GM21360 (cell line): Measurements from ENCODE around the gene GTF3C2.
A peak's percentile ranks its signal among the peaks of the same experiment; 100 is the strongest.
"Not testable (repeated sequence)": the region's sequence is repeated elsewhere in the genome, so short reads cannot be mapped to it uniquely, and the experiment has no call there.

ENCODE experiments used
- ATAC-seq: cut with Tn5 transposase; IDR thresholded peaks from one replicate; pipeline ENCODE4 v1.9.1; 2021; ENCODE audit warnings: mild to moderate bottlenecking, moderate library complexity; ENCODE audit not compliant: unreplicated experiment

GTF3C2 gene

GRCh38 chr2:27375513-27376099 lies 19.0 kb upstream of the GTF3C2 start:
- ATAC-seq: no peak

GRCh38 chr2:27373567-27373966 lies 17.0 kb upstream of the GTF3C2 start:
- ATAC-seq: no peak

DNA sequence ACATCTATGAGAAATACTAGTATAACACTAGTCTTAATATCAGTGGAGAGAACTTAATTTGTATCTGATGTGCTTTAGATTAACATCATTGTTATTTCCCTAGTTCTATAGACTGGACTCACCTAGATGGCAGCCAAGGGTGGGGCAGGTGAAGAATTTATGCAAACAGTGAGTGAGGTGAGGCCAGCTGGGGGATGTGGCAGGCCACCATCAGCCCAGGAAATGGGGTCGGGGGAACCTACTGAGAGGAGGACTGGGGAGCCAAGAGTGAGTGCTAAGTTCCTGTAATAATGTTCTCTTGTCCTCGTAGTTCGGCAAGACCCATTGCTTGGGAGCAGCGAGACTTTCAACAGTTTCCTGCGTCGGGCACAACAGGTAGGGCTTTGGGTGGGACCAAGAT lies 16.4 kb upstream of the GTF3C2 start:
- ATAC-seq: no peak

DNA sequence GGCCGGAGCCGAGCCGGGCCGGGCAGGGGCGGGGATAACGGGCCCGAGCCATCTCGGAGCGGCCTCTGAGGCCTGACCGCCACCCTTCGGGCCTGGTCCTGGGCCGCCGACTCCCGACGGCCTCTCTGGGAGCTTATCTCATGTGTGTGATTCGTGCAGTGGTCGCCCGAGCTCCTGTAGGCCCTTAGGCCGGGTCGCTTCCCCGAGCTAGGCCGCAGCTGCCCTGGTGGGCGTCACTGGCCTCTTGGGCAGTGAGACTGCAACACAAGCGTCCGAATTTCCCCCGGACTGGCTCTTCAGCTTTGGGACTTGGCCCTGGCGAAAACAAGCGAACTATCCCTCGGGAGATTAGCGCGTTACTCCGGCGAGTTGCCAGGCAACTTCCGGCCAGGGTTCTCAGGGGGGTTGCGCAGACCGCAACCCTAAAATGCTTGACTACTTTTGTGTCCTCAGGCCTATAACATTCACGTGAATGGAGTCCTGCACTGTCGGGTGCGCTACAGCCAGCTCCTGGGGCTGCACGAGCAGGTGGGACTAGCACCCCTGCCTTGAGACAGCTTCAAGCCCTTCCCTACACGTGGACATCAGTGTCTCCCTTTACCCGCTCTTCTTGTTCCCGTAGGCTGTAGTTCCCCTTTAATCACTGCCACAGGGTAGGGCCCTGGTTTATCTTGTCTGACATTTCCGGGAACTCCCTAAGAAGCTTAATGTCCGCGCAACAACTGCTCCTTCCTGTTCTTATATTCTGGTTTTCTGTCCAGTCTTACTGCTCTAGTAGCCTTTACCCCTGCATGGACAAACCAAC lies 14.5 kb upstream of the GTF3C2 start:
- peak; percentile 22 for ATAC-seq

GRCh38 chr2:27370026-27370815 lies 13.7 kb upstream of the GTF3C2 start, which contains the start of the genes EIF2B4 and SNX17:
TSS of gene EIF2B4 (minus strand) at chr2:27370338. CDS start at chr2:27370314, 24 bp downstream.
TSS of gene SNX17 (plus strand) at chr2:27370616. CDS start at chr2:27370744, 128 bp downstream.
- peak; percentile 88 for ATAC-seq

DNA sequence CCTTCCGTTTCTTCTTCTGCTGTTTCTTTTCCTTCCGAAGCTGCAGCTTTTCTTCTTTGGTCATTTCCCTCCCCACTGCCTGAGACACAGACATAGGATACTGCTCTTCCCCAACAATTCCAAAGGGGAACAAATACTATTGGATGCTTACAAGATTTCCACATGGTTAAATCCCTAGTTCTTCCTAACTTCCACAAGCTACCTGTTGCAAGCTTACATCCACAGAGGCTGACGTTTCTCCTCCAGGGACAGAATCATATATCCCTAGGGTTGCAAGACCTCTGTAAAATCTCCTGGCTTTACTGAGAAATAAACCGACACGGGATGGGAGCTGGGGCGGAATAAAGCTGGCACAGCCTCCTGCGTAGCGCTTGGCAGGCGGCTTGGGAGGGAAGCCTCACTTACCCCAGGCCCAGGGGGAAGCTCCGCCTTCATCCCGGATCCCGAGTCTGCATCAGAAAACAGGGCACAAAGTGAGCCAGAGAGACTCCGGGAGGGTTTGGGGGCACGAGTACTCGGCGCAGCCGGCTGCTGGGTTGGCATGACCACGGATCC lies 13.0 kb upstream of the GTF3C2 start:
- ATAC-seq: no peak

DNA sequence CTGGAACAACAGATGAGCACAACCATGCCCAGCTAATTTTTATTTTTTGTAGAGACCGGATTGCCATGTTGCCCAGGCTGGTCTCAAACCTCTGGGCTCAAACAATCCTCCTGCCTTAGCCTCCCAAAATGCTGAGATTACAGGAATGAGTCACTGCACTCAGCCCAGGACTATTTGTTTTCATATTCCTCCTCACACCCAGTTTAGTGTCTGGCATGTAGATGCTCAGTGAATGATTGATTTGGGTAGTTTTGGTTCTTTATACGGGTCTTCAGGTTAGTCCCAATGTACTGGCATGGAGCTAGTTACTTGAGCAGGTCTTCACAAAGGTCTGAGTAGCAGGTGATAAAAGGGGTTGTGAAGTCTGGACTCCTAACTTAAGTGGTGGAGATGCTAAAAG lies 7.4 kb upstream of the GTF3C2 start:
- no peak for ATAC-seq

DNA sequence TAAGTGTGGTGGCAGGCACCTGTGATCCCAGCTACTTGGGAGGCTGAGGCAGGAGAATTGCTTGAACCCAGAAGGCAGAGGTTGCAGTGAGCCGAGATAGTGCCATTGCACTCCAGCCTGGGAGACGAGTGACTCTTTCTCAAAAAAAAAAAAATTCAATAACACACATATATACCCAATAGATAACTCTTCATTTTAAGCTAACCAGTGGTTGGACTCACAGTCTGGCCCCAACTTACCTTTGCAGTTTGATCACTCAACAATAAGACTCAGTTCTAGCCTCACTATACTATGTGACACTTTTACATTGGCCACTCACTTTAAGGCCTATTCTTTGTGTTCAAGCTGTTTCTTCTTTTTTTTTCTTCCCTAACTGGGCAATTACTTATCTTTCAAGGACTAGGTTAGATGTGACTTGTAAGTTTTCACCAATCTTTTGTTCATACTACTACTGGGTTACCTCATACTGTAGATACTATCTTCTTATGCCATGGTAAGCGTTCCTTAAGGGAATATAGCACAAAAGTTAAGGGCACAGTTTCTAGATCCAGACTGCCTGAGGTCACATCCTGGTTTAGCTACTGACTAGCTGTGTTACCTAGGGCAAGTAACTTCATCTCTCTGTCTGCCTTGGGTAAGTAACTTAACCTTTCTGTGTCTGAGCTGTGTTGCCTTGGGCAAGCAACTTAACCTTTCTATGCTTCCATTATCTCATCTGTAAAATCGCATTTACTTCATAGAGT lies 6.3 kb upstream of the GTF3C2 start:
- ATAC-seq: no peak

- ATAC-seq: peak; percentile 38
Measured at GRCh38 chr2:27356056-27356381, 545 bp downstream of the GTF3C2 start.

GRCh38 chr2:27354597-27354927 lies 2.0 kb downstream of the GTF3C2 start:
- ATAC-seq: no peak

- no peak for ATAC-seq
Measured at GRCh38 chr2:27353762-27354596, 2.6 kb downstream of the GTF3C2 start.

GRCh38 chr2:27353386-27353761 lies 3.2 kb downstream of the GTF3C2 start:
- ATAC-seq: not testable (repeated sequence)

GRCh38 chr2:27351802-27352598 lies 4.6 kb downstream of the GTF3C2 start:
- no peak for ATAC-seq

GRCh38 chr2:27350106-27350693 lies 6.4 kb downstream of the GTF3C2 start:
- ATAC-seq: no peak

- no peak for ATAC-seq
Measured at GRCh38 chr2:27347641-27348040, 8.9 kb downstream of the GTF3C2 start.

- ATAC-seq: no peak
Measured at GRCh38 chr2:27336173-27336572, 20.4 kb downstream of the GTF3C2 start.

GRCh38 chr2:27335311-27335710 lies 21.3 kb downstream of the GTF3C2 start:
- ATAC-seq: no peak

GRCh38 chr2:27324720-27325119 lies 31.8 kb downstream of the GTF3C2 start:
- no peak for ATAC-seq
